Sigmoid colon (tissue), 4 donors: ENCODE measurements around the gene MYH9.
A peak's percentile ranks its signal among the peaks of the same experiment; 100 is the strongest.

ENCODE experiments used
- EP300 ChIP-seq, 4 donors: sonication (generic); formaldehyde crosslinking; IDR thresholded peaks; one replicate each; pipeline ENCODE4 v1.6.1; 2017; ENCODE audit warnings: antibody characterized with exemption in 4 of 4
- POLR2AphosphoS5 ChIP-seq, 4 donors: sonication (generic); formaldehyde crosslinking; IDR thresholded peaks; one replicate each; pipeline ENCODE4 v1.6.1; 2017; ENCODE audit warnings: antibody characterized with exemption in 4 of 4
- TF ChIP-seq, protein P1 (sequence below), 4 experiments: fragments of 450-650 bp in 3 of 4; fragments of 200-600 bp in 1 of 4; IDR thresholded peaks; one replicate each; pipeline ENCODE4 v1.5.1; 2016 to 2019; ENCODE audit warnings: antibody characterized with exemption in 4 of 4, mild to moderate bottlenecking in 3 of 4, moderate library complexity in 2 of 4

DNA sequence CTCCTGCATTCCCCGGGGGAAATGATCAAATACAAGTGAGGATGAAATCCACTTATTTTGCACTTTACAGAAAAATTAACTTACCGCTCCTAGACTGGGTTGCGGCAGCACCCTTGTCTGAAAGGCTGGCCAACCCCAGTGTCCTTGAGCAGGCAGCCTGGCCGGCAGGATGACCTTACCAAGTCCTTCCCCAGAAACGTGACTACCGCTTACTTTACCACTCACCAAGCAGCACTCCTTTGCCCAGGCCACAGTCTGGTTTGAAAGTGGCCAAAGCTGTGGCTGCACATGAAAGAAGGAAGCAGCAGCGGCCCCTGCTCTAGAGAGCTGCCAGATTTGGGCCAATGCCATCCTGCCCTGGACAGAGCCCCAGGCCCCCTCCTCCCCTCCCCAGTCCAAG is 20.3 kb downstream of the MYH9 start:
- TF ChIP-seq, protein P1, sequence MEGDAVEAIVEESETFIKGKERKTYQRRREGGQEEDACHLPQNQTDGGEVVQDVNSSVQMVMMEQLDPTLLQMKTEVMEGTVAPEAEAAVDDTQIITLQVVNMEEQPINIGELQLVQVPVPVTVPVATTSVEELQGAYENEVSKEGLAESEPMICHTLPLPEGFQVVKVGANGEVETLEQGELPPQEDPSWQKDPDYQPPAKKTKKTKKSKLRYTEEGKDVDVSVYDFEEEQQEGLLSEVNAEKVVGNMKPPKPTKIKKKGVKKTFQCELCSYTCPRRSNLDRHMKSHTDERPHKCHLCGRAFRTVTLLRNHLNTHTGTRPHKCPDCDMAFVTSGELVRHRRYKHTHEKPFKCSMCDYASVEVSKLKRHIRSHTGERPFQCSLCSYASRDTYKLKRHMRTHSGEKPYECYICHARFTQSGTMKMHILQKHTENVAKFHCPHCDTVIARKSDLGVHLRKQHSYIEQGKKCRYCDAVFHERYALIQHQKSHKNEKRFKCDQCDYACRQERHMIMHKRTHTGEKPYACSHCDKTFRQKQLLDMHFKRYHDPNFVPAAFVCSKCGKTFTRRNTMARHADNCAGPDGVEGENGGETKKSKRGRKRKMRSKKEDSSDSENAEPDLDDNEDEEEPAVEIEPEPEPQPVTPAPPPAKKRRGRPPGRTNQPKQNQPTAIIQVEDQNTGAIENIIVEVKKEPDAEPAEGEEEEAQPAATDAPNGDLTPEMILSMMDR (IDR thresholded peaks at IDR 0.05), result no peak
- TF ChIP-seq POLR2AphosphoS5 (IDR thresholded peaks at IDR 0.05) (peak in 2 of 4 donors; percentile 4 to 5), EP300 (IDR thresholded peaks at IDR 0.05) (no peak)
